ENCODE data around the gene DNAH8.

Gene DNAH8

GRCh38 chr6:38933426-38933825, 218.3 kb downstream of the DNAH8 start:
- in situ Hi-C loops (cut with HindIII; ENCODE audit: low pct_ligation_motif_present, low sequenced_read_pairs): no loop called here
- Histone ChIP-seq H3K27me3 (replicated peaks) (no peaks in the 10 kb centered on the region), H3K4me3 (ENCODE audit: low read depth, low read length) (no peak overlapping the region), H3K27ac (no peak overlapping the region), H3K36me3 (replicated peaks) (no peaks in the 10 kb centered on the region)
- TF ChIP-seq CTCF (IDR thresholded peaks at IDR 0.05; ENCODE audit: low read depth, low read length, missing control alignments): peak; percentile 30
- DNase-seq: peak; percentile 42

DNA sequence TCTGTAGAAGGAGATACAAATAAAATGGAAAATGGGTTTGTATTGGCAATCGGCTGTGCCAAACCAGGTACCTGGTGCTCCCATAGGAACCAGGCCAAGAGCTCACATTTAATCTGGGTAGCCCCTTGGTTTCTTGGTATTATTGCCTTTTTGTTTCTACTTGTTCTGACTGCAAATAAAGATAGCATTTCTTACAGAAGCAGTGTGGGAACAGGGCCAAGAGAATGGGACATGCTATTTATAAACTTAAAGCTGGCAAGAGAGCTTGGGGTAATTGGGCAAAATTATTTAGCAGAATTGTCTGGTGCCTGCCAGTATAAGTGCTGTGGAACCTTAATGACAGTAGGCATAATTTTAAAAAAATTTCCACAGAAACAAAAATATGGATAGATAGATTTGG, 219.9 kb downstream of the DNAH8 start:
- H3K27me3 ChIP-seq (replicated peaks): no peaks in the 10 kb centered on the region
- H3K27ac ChIP-seq: no peak overlapping the region
- DNase-seq: no peak
- TF ChIP-seq CTCF (IDR thresholded peaks at IDR 0.05; ENCODE audit: low read depth, low read length, missing control alignments): no peak
- no peaks in the 10 kb centered on the region for H3K36me3 ChIP-seq (replicated peaks)
- in situ Hi-C loops (cut with HindIII; ENCODE audit: low pct_ligation_motif_present, low sequenced_read_pairs): no loop called here
- H3K4me3 ChIP-seq (ENCODE audit: low read depth, low read length): no peak overlapping the region

GRCh38 chr6:38937839-38938613, 222.9 kb downstream of the DNAH8 start:
- in situ Hi-C loops (cut with HindIII; ENCODE audit: low pct_ligation_motif_present, low sequenced_read_pairs): no loop called here
- Histone ChIP-seq H3K36me3 (replicated peaks) (no peaks in the 10 kb centered on the region), H3K4me3 (ENCODE audit: low read depth, low read length) (no peak overlapping the region), H3K27me3 (replicated peaks) (no peaks in the 10 kb centered on the region), H3K27ac (no peak overlapping the region)
- TF ChIP-seq CTCF (IDR thresholded peaks at IDR 0.05; ENCODE audit: low read depth, low read length, missing control alignments): no peak
- no peak for DNase-seq

- Histone ChIP-seq H3K27ac (no peak overlapping the region), H3K4me3 (ENCODE audit: low read depth, low read length) (no peak overlapping the region), H3K27me3 (replicated peaks) (no peaks in the 10 kb centered on the region), H3K36me3 (replicated peaks) (no peaks in the 10 kb centered on the region)
- no peak for DNase-seq
- TF ChIP-seq CTCF (IDR thresholded peaks at IDR 0.05; ENCODE audit: low read depth, low read length, missing control alignments): no peak
- in situ Hi-C loops (cut with HindIII; ENCODE audit: low pct_ligation_motif_present, low sequenced_read_pairs): no loop called here
Measured at GRCh38 chr6:38938741-38939140, 223.6 kb downstream of the DNAH8 start.

DNA sequence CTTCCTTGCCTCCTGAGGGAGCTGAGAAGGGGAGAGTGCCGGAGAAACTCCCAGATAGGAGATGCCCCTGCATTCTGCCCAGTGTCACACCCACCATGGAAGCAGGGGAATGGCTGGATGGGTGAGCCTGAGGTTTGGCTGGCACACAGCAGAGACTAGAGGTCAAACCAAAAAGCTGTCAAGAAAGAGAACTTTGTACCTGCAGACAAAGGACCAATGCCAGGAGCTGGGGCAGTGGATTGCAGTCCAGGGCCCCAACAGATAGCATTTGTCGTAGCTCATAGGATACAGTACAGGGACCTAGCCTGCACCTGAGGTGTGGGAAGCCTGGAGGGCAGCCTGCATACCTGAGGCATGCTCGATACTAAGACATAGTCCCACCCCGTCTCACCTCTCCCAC, 227.3 kb downstream of the DNAH8 start:
- Histone ChIP-seq H3K27ac (no peak overlapping the region), H3K36me3 (replicated peaks) (no peaks in the 10 kb centered on the region), H3K27me3 (replicated peaks) (no peaks in the 10 kb centered on the region), H3K4me3 (ENCODE audit: low read depth, low read length) (no peak overlapping the region)
- in situ Hi-C loops (cut with HindIII; ENCODE audit: low pct_ligation_motif_present, low sequenced_read_pairs): no loop called here
- TF ChIP-seq CTCF (IDR thresholded peaks at IDR 0.05; ENCODE audit: low read depth, low read length, missing control alignments): no peak
- no peak for DNase-seq

DNA sequence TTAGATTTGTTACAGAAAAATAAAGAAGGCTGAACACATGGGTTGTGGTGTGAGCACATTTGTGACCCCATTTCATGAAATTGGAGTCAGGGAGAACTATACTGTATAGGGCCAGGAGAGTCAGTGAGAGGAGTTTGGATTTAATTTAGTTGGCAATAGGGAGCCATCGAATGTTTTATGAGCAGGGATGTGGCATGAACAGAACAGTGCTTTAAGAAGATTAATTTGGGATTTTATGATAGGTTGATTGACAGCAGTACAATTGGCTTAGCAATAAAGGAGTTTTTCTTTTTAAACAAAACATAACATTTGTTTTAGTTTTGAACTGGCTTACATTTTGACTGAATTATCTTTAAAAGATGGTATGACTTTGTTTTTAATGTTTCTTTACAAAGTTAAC, 227.9 kb downstream of the DNAH8 start:
- Histone ChIP-seq H3K36me3 (replicated peaks) (no peaks in the 10 kb centered on the region), H3K4me3 (ENCODE audit: low read depth, low read length) (no peak overlapping the region), H3K27ac (no peak overlapping the region), H3K27me3 (replicated peaks) (no peaks in the 10 kb centered on the region)
- no peak for DNase-seq
- TF ChIP-seq CTCF (IDR thresholded peaks at IDR 0.05; ENCODE audit: low read depth, low read length, missing control alignments): no peak
- in situ Hi-C loops (cut with HindIII; ENCODE audit: low pct_ligation_motif_present, low sequenced_read_pairs): no loop called here

Measured in brain microvascular endothelial cell (primary cell).